SK-N-SH treated with all-trans-retinoic acid at 6 μM for 48 hours (cell line): ENCODE results near the gene SFXN5.

Source experiments
- ARNTL ChIP-seq: fragments of 450-650 bp; formaldehyde crosslinking; IDR thresholded peaks from 2 replicates; pipeline ENCODE4 v1.5.0; 2020; ENCODE audit warnings: low read depth, mild to moderate bottlenecking, moderate library complexity, borderline replicate concordance
- BACH2 ChIP-seq: fragments of 250-450 bp; sonication (Bioruptor Pico); IDR thresholded peaks from 2 replicates; pipeline ENCODE4 v1.9.0; 2021; ENCODE audit warnings: mild to moderate bottlenecking, borderline replicate concordance
- ESRRG ChIP-seq: fragments of 250-450 bp; sonication (Bioruptor Pico); IDR thresholded peaks from 2 replicates; pipeline ENCODE4 v1.6.1; 2021; ENCODE audit warnings: mild to moderate bottlenecking
- GLIS3 ChIP-seq: fragments of 250-450 bp; sonication (Bioruptor Pico); IDR thresholded peaks from 2 replicates; pipeline ENCODE4 v1.5.0; 2020; ENCODE audit warnings: mild to moderate bottlenecking, moderate library complexity
- PATZ1 ChIP-seq: fragments of 250-450 bp; sonication (Bioruptor Pico); IDR thresholded peaks from 2 replicates; pipeline ENCODE4 v1.8.0; 2020; ENCODE audit warnings: mild to moderate bottlenecking, moderate library complexity, borderline replicate concordance
- POU6F1 ChIP-seq: fragments of 250-450 bp; sonication (Bioruptor Pico); IDR thresholded peaks from 2 replicates; pipeline ENCODE4 v1.8.0; 2021; ENCODE audit warnings: low read depth, mild to moderate bottlenecking, moderate library complexity, borderline replicate concordance
- PPARA ChIP-seq: fragments of 250-450 bp; sonication (Bioruptor Pico); IDR thresholded peaks from 2 replicates; pipeline ENCODE4 v1.5.0; 2020; ENCODE audit warnings: mild to moderate bottlenecking, borderline replicate concordance
- RARB ChIP-seq: fragments of 250-450 bp; sonication (Bioruptor Pico); IDR thresholded peaks from 2 replicates; pipeline ENCODE4 v1.8.0; 2021; ENCODE audit warnings: mild to moderate bottlenecking, moderate library complexity
- SNAI2 ChIP-seq: fragments of 250-450 bp; sonication (Bioruptor Pico); IDR thresholded peaks from 2 replicates; pipeline ENCODE4 v1.5.0; 2020; ENCODE audit warnings: mild to moderate bottlenecking, moderate library complexity
- TCF4 ChIP-seq: fragments of 250-450 bp; sonication (Bioruptor Pico); IDR thresholded peaks from 2 replicates; pipeline ENCODE4 v1.8.0; 2021; ENCODE audit warnings: mild to moderate bottlenecking, moderate library complexity, borderline replicate concordance
- TOX ChIP-seq: fragments of 250-450 bp; sonication (Bioruptor Pico); IDR thresholded peaks from 2 replicates; pipeline ENCODE4 v1.8.0; 2021; ENCODE audit warnings: mild to moderate bottlenecking, moderate library complexity, borderline replicate concordance
- ZFP3 ChIP-seq: fragments of 250-450 bp; sonication (Bioruptor Pico); IDR thresholded peaks from 2 replicates; pipeline ENCODE4 v1.5.0; 2020; ENCODE audit warnings: mild to moderate bottlenecking, moderate library complexity
- ZFP30 ChIP-seq: fragments of 450-650 bp; formaldehyde crosslinking; IDR thresholded peaks from 2 replicates; pipeline ENCODE4 v1.5.0; 2022; ENCODE audit warnings: mild to moderate bottlenecking, moderate library complexity

- TF ChIP-seq ZFP30 (CRISPR knock-in tag) (no peak), PATZ1 (CRISPR knock-in tag) (no peak), SNAI2 (CRISPR knock-in tag) (no peak), TCF4 (CRISPR knock-in tag) (no peak), ZFP3 (CRISPR knock-in tag) (no peak), PPARA (CRISPR knock-in tag) (no peak), ESRRG (no peak), TOX (CRISPR knock-in tag) (no peak), RARB (CRISPR knock-in tag) (no peak), BACH2 (CRISPR knock-in tag) (no peak), POU6F1 (CRISPR knock-in tag) (no peak), ARNTL (CRISPR knock-in tag) (no peak), GLIS3 (CRISPR knock-in tag) (no peak)
Observed at GRCh38 chr2:72994282-72994990, 77.1 kb downstream of the SFXN5 start.
